BJ (cell line): ENCODE measurements around the gene FAM170B. TPM values are rescaled to one million over a fixed set of nuclear protein-coding genes. Genes with fewer than 3 reads are reported as not detected.

ENCODE experiments used
- CTCF ChIA-PET: fragments of 350-600 bp; formaldehyde crosslinking; extraction: SDS; loops from one replicate; lab custom pipeline; 2021; ENCODE audit warnings: antibody characterized with exemption, inconsistent platforms; lab: Yijun Ruan, JAX
- POLR2A ChIA-PET: fragments of 300-600 bp; sonication (Branson Sonifier 250); formaldehyde crosslinking; extraction: SDS; loops from one replicate; lab custom pipeline; 2021; ENCODE audit warnings: antibody characterized with exemption; lab: Charles Lee
- DNase-seq: peaks from one replicate; pipeline ENCODE4 v3.0.0-alpha.2; 2011; ENCODE audit warnings: low read depth
- H3K27me3 ChIP-seq: 2 replicates; pipeline ENCODE4 v1.6.0; 2011; ENCODE audit warnings: low read length; ENCODE audit not compliant: control insufficient read depth, insufficient read depth
- H3K36me3 ChIP-seq: 2 replicates; pipeline ENCODE4 v1.5.1; 2011; ENCODE audit warnings: low read length; ENCODE audit not compliant: control insufficient read depth, insufficient read depth
- H3K4me3 ChIP-seq: 2 replicates; pipeline ENCODE4 v1.5.1; 2011; ENCODE audit warnings: low read depth, mild to moderate bottlenecking, control low read depth, low read length
- CTCF ChIP-seq: IDR thresholded peaks from 2 replicates; pipeline ENCODE4 v1.5.1; 2011; ENCODE audit warnings: low read depth, mild to moderate bottlenecking, control low read depth, inconsistent platforms, low read length, moderate library complexity; ENCODE audit not compliant: insufficient read depth
- polyA plus RNA-seq: library from polyadenylated mRNA; depleted of rRNA; stranded (reverse); fragments of >200 nt; gene quantifications from 2 replicates; pipeline ENCODE4 v1.2.3, GENCODE V29; 2011; rRNA removed

FAM170B gene
- polyA plus RNA-seq, 1 experiment, result not detected

GRCh38 chr10:49089152-49089551 lies 44.7 kb downstream of the FAM170B start:
- DNase-seq, result no peak
- no peak overlapping the region for H3K4me3 ChIP-seq
- H3K27me3 ChIP-seq, result 0 out of 2 replicates have a peak, but pooled peaks cover 1% of the 10 kb centered on the region
- H3K36me3 ChIP-seq, result no peaks in the 10 kb centered on the region
- ChIA-PET CTCF (interaction anchor here (2.4 kb wide), 1 partner anchor 8 kb away, joined by 6 read pairs; no protein-coding TSS in a partner anchor), POLR2A (no interaction called here)
- no peak for TF ChIP-seq CTCF

GRCh38 chr10:49086889-49087288 lies 46.9 kb downstream of the FAM170B start:
- Histone ChIP-seq H3K4me3 (no peak overlapping the region), H3K27me3 (0 out of 2 replicates have a peak, but pooled peaks cover 1% of the 10 kb centered on the region), H3K36me3 (no peaks in the 10 kb centered on the region)
- DNase-seq, result no peak
- ChIA-PET CTCF (no interaction called here), POLR2A (no interaction called here)
- no peak for TF ChIP-seq CTCF

- DNase-seq, result no peak
- H3K4me3 ChIP-seq, result no peak overlapping the region
- H3K27me3 ChIP-seq, result no peaks in the 10 kb centered on the region; the same call in 1 of the 2 replicates
- TF ChIP-seq CTCF, result no peak
- POLR2A ChIA-PET, result no interaction called here
- CTCF ChIA-PET, result no interaction called here
- no peaks in the 10 kb centered on the region for H3K36me3 ChIP-seq
Observed at GRCh38 chr10:49083261-49083660, 50.6 kb downstream of the FAM170B start.

DNA sequence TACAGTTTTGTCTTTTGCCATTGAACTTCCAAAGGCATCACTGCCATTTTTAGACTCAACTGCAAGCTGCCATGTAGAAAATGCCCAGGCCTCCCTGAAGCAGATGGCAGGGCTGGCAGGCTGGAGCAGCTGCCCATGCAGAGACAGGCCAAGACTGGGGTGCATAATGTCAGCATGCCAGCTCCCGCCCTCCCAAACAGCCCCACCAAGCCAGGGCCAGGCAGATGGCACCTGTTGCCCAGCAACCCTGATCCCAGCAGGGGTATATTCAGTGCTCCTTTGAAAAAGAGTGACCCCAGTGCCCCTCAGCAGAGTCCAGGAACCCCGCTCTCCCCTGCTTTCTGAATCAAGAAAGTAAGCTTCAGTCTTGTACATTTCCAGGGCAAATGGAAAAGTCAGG lies 51.1 kb downstream of the FAM170B start:
- H3K4me3 ChIP-seq, result no peak overlapping the region
- no peak for DNase-seq
- TF ChIP-seq CTCF, result no peak
- H3K27me3 ChIP-seq, result no peaks in the 10 kb centered on the region; the same call in 1 of the 2 replicates
- ChIA-PET CTCF (no interaction called here), POLR2A (no interaction called here)
- no peaks in the 10 kb centered on the region for H3K36me3 ChIP-seq

GRCh38 chr10:49081547-49082275 lies 52.1 kb downstream of the FAM170B start:
- no peak overlapping the region for H3K4me3 ChIP-seq
- POLR2A ChIA-PET, result no interaction called here
- no peak for DNase-seq
- no peak for TF ChIP-seq CTCF
- CTCF ChIA-PET, result interaction anchor here (2.1 kb wide), 1 partner anchor 8 kb away, joined by 6 read pairs; no protein-coding TSS in a partner anchor
- no peaks in the 10 kb centered on the region for H3K36me3 ChIP-seq
- no peaks in the 10 kb centered on the region; the same call in 1 of the 2 replicates for H3K27me3 ChIP-seq

Other genes starting within 250 kb of the FAM170B start
- gene LRRC18, start 194.2 kb downstream of the FAM170B start, polyA plus RNA-seq, result not detected in 2 replicates
- gene VSTM4, start 18.5 kb downstream of the FAM170B start, polyA plus RNA-seq, result 2.8 and 4.4 TPM in 2 replicates
- gene TMEM273, start 54.4 kb upstream of the FAM170B start, polyA plus RNA-seq, result not detected in 2 replicates
- gene C10orf71, start 165.1 kb upstream of the FAM170B start, polyA plus RNA-seq, result not detected in 2 replicates